Endodermal cell (in vitro differentiated cells): ENCODE data around the gene PPP1R14B. TPM values are rescaled to one million over a fixed set of nuclear protein-coding genes. Genes with fewer than 3 reads are reported as not detected.

Experiments
- DNase-seq: peaks from one replicate; pipeline ENCODE4 v3.0.0-alpha.2; 2017
- H3K27ac ChIP-seq: 2 replicates; pipeline ENCODE4 v1.5.1; 2013; ENCODE audit warnings: mild to moderate bottlenecking, low read depth, low read length, moderate library complexity
- H3K27me3 ChIP-seq: 2 replicates; pipeline ENCODE4 v1.6.1; 2013; ENCODE audit warnings: mild to moderate bottlenecking, low read length, moderate library complexity; ENCODE audit not compliant: insufficient read depth, control insufficient read depth, poor library complexity, severe bottlenecking
- H3K36me3 ChIP-seq: 2 replicates; pipeline ENCODE4 v1.7.0; 2013; ENCODE audit warnings: mild to moderate bottlenecking, low read length, moderate library complexity; ENCODE audit not compliant: control insufficient read depth, insufficient read depth
- H3K4me1 ChIP-seq: one replicate; pipeline ENCODE4 v1.7.0; 2013; ENCODE audit warnings: low read length; ENCODE audit not compliant: control insufficient read depth, insufficient read depth
- H3K4me3 ChIP-seq: 2 replicates; pipeline ENCODE4 v1.5.1; 2013; ENCODE audit warnings: mild to moderate bottlenecking, low read length, moderate library complexity
- H3K9ac ChIP-seq: 2 replicates; pipeline ENCODE4 v1.6.1; 2013; ENCODE audit warnings: mild to moderate bottlenecking, low read length, moderate library complexity; ENCODE audit not compliant: poor library complexity, severe bottlenecking; ENCODE audit errors: extremely low read depth
- H3K9me3 ChIP-seq: 2 replicates; pipeline ENCODE4 v1.6.1; 2013; ENCODE audit warnings: mild to moderate bottlenecking, low read length, moderate library complexity; ENCODE audit not compliant: control insufficient read depth
- H3K27ac Mint-ChIP-seq: 2 replicates; pipeline ENCODE4 v1.8.0; 2020; ENCODE audit warnings: mixed read lengths
- H3K27me3 Mint-ChIP-seq: 2 replicates; pipeline ENCODE4 v1.8.0; 2021; ENCODE audit warnings: mild to moderate bottlenecking, mixed read lengths; ENCODE audit not compliant: insufficient read depth
- H3K36me3 Mint-ChIP-seq: 2 replicates; pipeline ENCODE4 v1.8.0; 2020; ENCODE audit warnings: low read depth, mixed read lengths
- H3K4me1 Mint-ChIP-seq: 2 replicates; pipeline ENCODE4 v1.8.0; 2020; ENCODE audit warnings: mixed read lengths
- H3K4me3 Mint-ChIP-seq: 2 replicates; pipeline ENCODE4 v1.8.0; 2020; ENCODE audit warnings: mild to moderate bottlenecking, moderate library complexity, mixed read lengths
- H3K9me3 Mint-ChIP-seq: 2 replicates; pipeline ENCODE4 v1.8.0; 2020; ENCODE audit warnings: mild to moderate bottlenecking, mixed read lengths
- WGBS, 2 experiments: methylation state at CpG; one replicate each; pipeline versions ENCODE4 v1.1.5 to v1.1.7; 2013; ENCODE audit warnings: missing lambda C conversion rate in 2 of 2, mixed read lengths in 1 of 2; ENCODE audit not compliant: insufficient coverage in 1 of 2, insufficient read length in 1 of 2; 5-methylcytosine and 5-hydroxymethylcytosine counted together
- total RNA-seq, 2 donors: library from RNA; stranded (reverse); fragmentation: NEBNext Ultra II Directional in 1 of 2; extraction: Animal tissue kit (Norgen Biotek cat#: 25700) in 1 of 2; gene quantifications; 2 replicates in 1 of 2; 3 replicates in 1 of 2; pipeline ENCODE4 v1.2.1, GENCODE V29; 2021
- TF ChIP-seq, protein P1 (sequence below): fragments of 200-600 bp; sonication (generic); conservative IDR thresholded peaks from 2 replicates; pipeline ENCODE4 v1.5.0; 2021; ENCODE audit warnings: antibody characterized with exemption, mild to moderate bottlenecking

The PPP1R14B gene
- total RNA-seq, 2 donors from 2014 or later, result 228 to 265 TPM

DNA sequence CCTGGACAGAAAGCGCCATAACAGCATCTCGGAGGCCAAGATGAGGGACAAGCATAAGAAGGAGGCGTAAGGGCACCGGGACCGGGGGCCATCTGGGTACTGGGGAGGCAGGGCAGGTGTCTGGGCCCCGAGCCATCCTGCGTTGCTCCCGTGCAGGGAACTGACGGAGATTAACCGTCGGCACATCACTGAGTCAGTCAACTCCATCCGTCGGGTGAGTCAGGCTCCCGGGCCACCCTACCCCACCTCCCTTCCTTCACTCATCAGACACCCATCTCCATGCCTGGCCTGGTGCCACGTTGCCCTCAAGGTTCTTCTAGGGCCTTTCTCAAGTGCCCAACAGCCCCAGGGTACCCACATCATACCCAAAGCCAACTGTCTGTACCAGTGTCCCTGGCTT, 19.6 kb upstream of the PPP1R14B start:
- no peak overlapping the region for H3K27ac ChIP-seq
- H3K9me3 ChIP-seq, result no peaks in the 10 kb centered on the region
- H3K27ac Mint-ChIP-seq, result no peak overlapping the region
- peaks cover 10% of the 10 kb centered on the region for H3K4me1 Mint-ChIP-seq
- TF ChIP-seq, protein P1, sequence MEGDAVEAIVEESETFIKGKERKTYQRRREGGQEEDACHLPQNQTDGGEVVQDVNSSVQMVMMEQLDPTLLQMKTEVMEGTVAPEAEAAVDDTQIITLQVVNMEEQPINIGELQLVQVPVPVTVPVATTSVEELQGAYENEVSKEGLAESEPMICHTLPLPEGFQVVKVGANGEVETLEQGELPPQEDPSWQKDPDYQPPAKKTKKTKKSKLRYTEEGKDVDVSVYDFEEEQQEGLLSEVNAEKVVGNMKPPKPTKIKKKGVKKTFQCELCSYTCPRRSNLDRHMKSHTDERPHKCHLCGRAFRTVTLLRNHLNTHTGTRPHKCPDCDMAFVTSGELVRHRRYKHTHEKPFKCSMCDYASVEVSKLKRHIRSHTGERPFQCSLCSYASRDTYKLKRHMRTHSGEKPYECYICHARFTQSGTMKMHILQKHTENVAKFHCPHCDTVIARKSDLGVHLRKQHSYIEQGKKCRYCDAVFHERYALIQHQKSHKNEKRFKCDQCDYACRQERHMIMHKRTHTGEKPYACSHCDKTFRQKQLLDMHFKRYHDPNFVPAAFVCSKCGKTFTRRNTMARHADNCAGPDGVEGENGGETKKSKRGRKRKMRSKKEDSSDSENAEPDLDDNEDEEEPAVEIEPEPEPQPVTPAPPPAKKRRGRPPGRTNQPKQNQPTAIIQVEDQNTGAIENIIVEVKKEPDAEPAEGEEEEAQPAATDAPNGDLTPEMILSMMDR, result no peak
- no peak overlapping the region for H3K4me3 Mint-ChIP-seq
- DNase-seq, result no peak
- no peaks in the 10 kb centered on the region for H3K4me1 ChIP-seq
- peaks cover 32% of the 10 kb centered on the region for H3K36me3 ChIP-seq
- no peaks in the 10 kb centered on the region for H3K27me3 ChIP-seq
- H3K9ac ChIP-seq, result no peak overlapping the region
- H3K36me3 Mint-ChIP-seq, result peaks cover 36% of the 10 kb centered on the region
- no peaks in the 10 kb centered on the region for H3K9me3 Mint-ChIP-seq
- WGBS, 2 experiments, result 91 to 97% methylated on average over 14 to 15 of the region's 15 CpGs
- H3K27me3 Mint-ChIP-seq, result no peaks in the 10 kb centered on the region
- no peak overlapping the region for H3K4me3 ChIP-seq

DNA sequence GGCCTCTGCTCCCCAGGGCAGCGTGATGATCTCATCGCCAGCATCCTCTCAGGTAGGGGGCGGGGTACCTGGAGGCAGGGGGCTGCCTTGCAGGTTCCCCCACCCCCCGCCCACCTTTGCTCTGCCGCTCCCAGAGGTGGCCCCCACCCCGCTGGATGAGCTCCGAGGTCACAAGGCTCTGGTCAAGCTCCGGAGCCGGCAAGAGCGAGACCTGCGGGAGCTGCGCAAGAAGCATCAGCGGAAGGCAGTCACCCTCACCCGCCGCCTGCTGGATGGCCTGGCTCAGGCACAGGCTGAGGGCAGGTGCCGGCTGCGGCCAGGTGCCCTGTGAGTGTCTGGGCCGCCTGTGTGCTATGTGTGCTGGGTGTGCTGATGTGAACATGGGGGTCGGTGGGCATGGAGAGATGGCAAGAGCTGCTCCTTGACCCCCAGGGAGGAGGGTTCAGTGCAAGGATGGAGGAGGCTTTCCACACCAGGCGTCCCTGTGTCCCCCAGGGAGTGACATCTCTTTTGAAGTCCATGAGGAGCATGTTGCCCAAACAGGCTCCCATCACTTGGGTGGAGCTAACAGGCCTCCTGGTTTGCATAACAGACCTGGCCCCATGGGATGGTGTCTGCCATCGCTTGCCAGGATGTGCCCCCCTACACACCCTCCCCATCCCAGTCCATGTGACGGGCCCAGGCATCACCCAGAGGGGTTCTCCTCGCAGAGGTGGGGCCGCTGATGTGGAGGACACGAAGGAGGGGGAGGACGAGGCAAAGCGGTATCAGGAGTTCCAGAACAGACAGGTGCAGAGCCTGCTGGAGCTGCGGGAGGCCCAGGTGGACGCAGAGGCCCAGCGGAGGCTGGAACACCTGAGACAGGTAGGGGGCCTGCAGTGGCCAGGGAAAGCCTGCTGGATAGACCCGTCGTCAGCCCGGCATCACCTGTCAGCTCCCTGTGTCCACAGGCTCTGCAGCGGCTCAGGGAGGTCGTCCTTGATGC, 18.7 kb upstream of the PPP1R14B start:
- Mint-ChIP-seq H3K27ac (no peak overlapping the region), H3K27me3 (no peaks in the 10 kb centered on the region), H3K4me3 (no peak overlapping the region), H3K4me1 (peaks cover 10% of the 10 kb centered on the region), H3K36me3 (peaks cover 37% of the 10 kb centered on the region), H3K9me3 (no peaks in the 10 kb centered on the region)
- Histone ChIP-seq H3K27ac (no peak overlapping the region), H3K27me3 (no peaks in the 10 kb centered on the region), H3K36me3 (peaks cover 37% of the 10 kb centered on the region), H3K9me3 (no peaks in the 10 kb centered on the region), H3K4me3 (no peak overlapping the region), H3K9ac (no peak overlapping the region), H3K4me1 (no peaks in the 10 kb centered on the region)
- TF ChIP-seq, protein P1, result no peak
- 94 to 95% methylated on average over 25 to 35 of the region's 35 CpGs for WGBS, 2 experiments
- no peak for DNase-seq

DNA sequence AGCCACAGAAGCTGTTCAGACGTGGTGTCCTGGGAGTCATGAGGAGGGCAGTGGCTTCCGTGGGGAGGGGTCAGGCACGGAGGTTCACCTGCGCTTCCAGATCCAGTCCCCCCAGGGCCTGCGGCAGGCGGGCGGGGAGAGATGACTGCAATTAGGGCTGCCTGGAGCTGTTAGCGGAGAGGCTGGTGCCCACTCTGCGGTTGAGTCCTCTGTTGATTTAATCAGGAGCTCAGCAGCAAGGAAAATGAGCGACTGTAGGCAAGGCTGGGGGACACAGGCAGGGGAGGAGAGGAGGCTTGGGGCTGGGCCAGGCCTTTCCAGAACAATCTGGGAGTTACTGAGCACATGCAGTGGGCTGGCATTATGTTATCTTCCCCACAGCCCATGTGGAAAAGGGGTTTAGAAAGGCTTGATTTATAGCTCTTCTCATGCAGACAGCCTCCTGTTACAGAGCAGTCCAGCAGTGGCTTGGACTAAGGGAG, 17.7 kb upstream of the PPP1R14B start:
- Mint-ChIP-seq H3K36me3 (peaks cover 47% of the 10 kb centered on the region), H3K4me1 (peaks cover 10% of the 10 kb centered on the region), H3K4me3 (no peak overlapping the region), H3K9me3 (no peaks in the 10 kb centered on the region), H3K27ac (no peak overlapping the region), H3K27me3 (no peaks in the 10 kb centered on the region)
- Histone ChIP-seq H3K9ac (no peak overlapping the region), H3K27me3 (no peaks in the 10 kb centered on the region), H3K27ac (no peak overlapping the region), H3K4me1 (no peaks in the 10 kb centered on the region), H3K36me3 (peaks cover 47% of the 10 kb centered on the region), H3K9me3 (no peaks in the 10 kb centered on the region), H3K4me3 (no peak overlapping the region)
- no peak for DNase-seq
- TF ChIP-seq, protein P1, result no peak
- 87 to 98% methylated on average over 6 to 10 of the region's 10 CpGs for WGBS, 2 experiments
